ENCODE data around the gene C16orf96. TPM values are rescaled to one million over a fixed set of nuclear protein-coding genes. Genes with fewer than 3 reads are reported as not detected.

Gene C16orf96
- total RNA-seq, 2 experiments from 2014 or later: 0.07 to 0.17 TPM

- ChIA-PET CTCF (interaction anchor here (1.0 to 4.5 kb wide), 7 partner anchors 10 to 362 kb away, joined by 3 to 50 read pairs (median 6); partner anchors contain the start of genes ANKS3, DNAAF8, HMOX2 and MGRN1), POLR2A (interaction anchor here (1.9 kb wide), 1 partner anchor 9 kb away, joined by 18 read pairs; the partner anchor contains the start of gene MGRN1)
- Mint-ChIP-seq H3K4me3 (peak overlapping the region; percentile 86), H3K36me3 (no peaks in the 10 kb centered on the region), H3K27me3 (no peaks in the 10 kb centered on the region), H3K9me3 (no peaks in the 10 kb centered on the region), H3K4me1 (ENCODE audit: low read depth) (peaks cover 23% of the 10 kb centered on the region), H3K27ac (peak overlapping the region; percentile 93)
- peak; percentile 20 for DNase-seq
- intact Hi-C loops (cut with micrococcal nuclease): loop anchor here (1.0 to 10.0 kb wide), 8 partner anchors 9 to 482 kb away; partner anchors contain the start of genes CDIP1, CORO7, EEF2KMT and HMOX2
Measured at GRCh38 chr16:4615384-4616046, 59.4 kb downstream of the C16orf96 start.

- peak; percentile 100 for DNase-seq
- Mint-ChIP-seq H3K9me3 (no peaks in the 10 kb centered on the region), H3K4me1 (ENCODE audit: low read depth) (peaks cover 23% of the 10 kb centered on the region), H3K27ac (peak overlapping the region; percentile 95), H3K4me3 (peak overlapping the region; percentile 88), H3K27me3 (no peaks in the 10 kb centered on the region), H3K36me3 (no peaks in the 10 kb centered on the region)
- intact Hi-C loops (cut with micrococcal nuclease): loop anchor here (1.0 to 10.0 kb wide), 8 partner anchors 8 to 481 kb away; partner anchors contain the start of genes CDIP1, CORO7, EEF2KMT and HMOX2
- ChIA-PET POLR2A (interaction anchor here (1.6 to 1.9 kb wide), 2 partner anchors 9 to 78 kb away, joined by 4 to 18 read pairs; partner anchors contain the start of genes CDIP1 and MGRN1), CTCF (interaction anchor here (0.9 to 4.5 kb wide), 12 partner anchors 9 to 362 kb away, joined by 3 to 50 read pairs (median 4); partner anchors contain the start of genes ANKS3, DNAAF8, HMOX2 and MGRN1)
Measured at GRCh38 chr16:4616047-4616811, 60.1 kb downstream of the C16orf96 start.

- CTCF ChIA-PET: interaction anchor here (1.4 kb wide), 1 partner anchor 32 kb away, joined by 4 read pairs; no protein-coding TSS in a partner anchor
- POLR2A ChIA-PET: no interaction called here
- no peaks in the 10 kb centered on the region for H3K36me3 Mint-ChIP-seq
- H3K27ac Mint-ChIP-seq: no peak overlapping the region
- no peaks in the 10 kb centered on the region for H3K9me3 Mint-ChIP-seq
- H3K4me3 Mint-ChIP-seq: no peak overlapping the region
- DNase-seq: no peak
- intact Hi-C loops (cut with micrococcal nuclease): loop anchor here (2.0 to 10.0 kb wide), 6 partner anchors 59 to 479 kb away; partner anchors contain the start of genes CDIP1, CORO7 and EEF2KMT
- H3K27me3 Mint-ChIP-seq: no peaks in the 10 kb centered on the region
- H3K4me1 Mint-ChIP-seq (ENCODE audit: low read depth): peaks cover 22% of the 10 kb centered on the region
Measured at GRCh38 chr16:4617880-4618279, 61.7 kb downstream of the C16orf96 start.

- Mint-ChIP-seq H3K27me3 (no peaks in the 10 kb centered on the region), H3K4me3 (no peak overlapping the region), H3K9me3 (no peaks in the 10 kb centered on the region), H3K4me1 (ENCODE audit: low read depth) (peaks cover 18% of the 10 kb centered on the region), H3K36me3 (no peaks in the 10 kb centered on the region), H3K27ac (no peak overlapping the region)
- CTCF ChIA-PET: interaction anchor here (1.4 kb wide), 1 partner anchor 31 kb away, joined by 4 read pairs; no protein-coding TSS in a partner anchor
- DNase-seq: no peak
- POLR2A ChIA-PET: no interaction called here
- intact Hi-C loops (cut with micrococcal nuclease): loop anchor here (5.0 to 10.0 kb wide), 3 partner anchors 58 to 478 kb away; partner anchors contain the start of gene EEF2KMT
Measured at GRCh38 chr16:4618645-4619418, 62.7 kb downstream of the C16orf96 start.

- CTCF ChIA-PET: interaction anchor here (0.7 to 4.2 kb wide), 22 partner anchors 8 to 148 kb away, joined by 3 to 50 read pairs (median 4); partner anchors contain the start of genes ANKS3, DNAAF8, HMOX2 and NMRAL1
Measured at GRCh38 chr16:4623593-4623992, 67.5 kb downstream of the C16orf96 start.

GRCh38 chr16:4624015-4624826 is 68.1 kb downstream of the C16orf96 start, which contains the start of gene MGRN1:
MGRN1 (plus strand) TSS chr16:4624826; CDS start chr16:4624961, 135 bp downstream.
- intact Hi-C loops (cut with micrococcal nuclease): loop anchor here (1.0 to 2.0 kb wide), 4 partner anchors 8 to 209 kb away; partner anchors contain the start of genes NUDT16L1 and ZNF500
- Mint-ChIP-seq H3K4me3 (peak within 1 kb of the TSS; percentile 99), H3K27me3 (no peaks in the 10 kb centered on the region), H3K27ac (peak within 1 kb of the TSS; percentile 98), H3K9me3 (no peaks in the 10 kb centered on the region), H3K36me3 (peaks cover 6% of the 10 kb centered on the region), H3K4me1 (ENCODE audit: low read depth) (peaks cover 28% of the 10 kb centered on the region)
- CTCF ChIA-PET: interaction anchor here (0.6 to 4.2 kb wide), 27 partner anchors 9 to 170 kb away, joined by 3 to 50 read pairs (median 4); partner anchors contain the start of genes ANKS3, DNAAF8, HMOX2 and NMRAL1
- POLR2A ChIA-PET: interaction anchor here (0.7 to 2.5 kb wide), 4 partner anchors 8 to 200 kb away, joined by 3 to 18 read pairs (median 4); partner anchors contain the start of gene CDIP1
- peak; percentile 96 for DNase-seq

More at GRCh38 chr16:4623593-4623992, 67.5 kb downstream of the C16orf96 start:
- DNase-seq: no peak
- H3K4me3 Mint-ChIP-seq: peak overlapping the region; percentile 82
- peaks cover 4% of the 10 kb centered on the region for H3K36me3 Mint-ChIP-seq
- H3K9me3 Mint-ChIP-seq: no peaks in the 10 kb centered on the region
- H3K4me1 Mint-ChIP-seq (ENCODE audit: low read depth): peaks cover 28% of the 10 kb centered on the region
- POLR2A ChIA-PET: interaction anchor here (0.7 to 2.5 kb wide), 3 partner anchors 7 to 199 kb away, joined by 3 to 18 read pairs (median 5); no protein-coding TSS in a partner anchor
- no peaks in the 10 kb centered on the region for H3K27me3 Mint-ChIP-seq
- intact Hi-C loops (cut with micrococcal nuclease): no loop called here
- peak overlapping the region; percentile 98 for H3K27ac Mint-ChIP-seq

GRCh38 chr16:4624827-4625559 is 68.9 kb downstream of the C16orf96 start:
- peak; percentile 88 for DNase-seq
- H3K27ac Mint-ChIP-seq: peak overlapping the region; percentile 95
- H3K27me3 Mint-ChIP-seq: no peaks in the 10 kb centered on the region
- intact Hi-C loops (cut with micrococcal nuclease): loop anchor here (1.0 to 2.0 kb wide), 4 partner anchors 9 to 210 kb away; partner anchors contain the start of genes NUDT16L1 and ZNF500
- H3K9me3 Mint-ChIP-seq: no peaks in the 10 kb centered on the region
- ChIA-PET CTCF (interaction anchor here (0.6 to 4.2 kb wide), 22 partner anchors 8 to 170 kb away, joined by 3 to 50 read pairs (median 4); partner anchors contain the start of genes ANKS3, DNAAF8, HMOX2 and NMRAL1), POLR2A (interaction anchor here (0.7 to 2.5 kb wide), 3 partner anchors 9 to 86 kb away, joined by 3 to 18 read pairs (median 5); partner anchors contain the start of gene CDIP1)
- H3K4me3 Mint-ChIP-seq: peak overlapping the region; percentile 99
- H3K36me3 Mint-ChIP-seq: peaks cover 7% of the 10 kb centered on the region
- peaks cover 29% of the 10 kb centered on the region for H3K4me1 Mint-ChIP-seq (ENCODE audit: low read depth)

GRCh38 chr16:4625560-4626159 is 69.5 kb downstream of the C16orf96 start:
- Mint-ChIP-seq H3K4me3 (peak overlapping the region; percentile 99), H3K9me3 (no peaks in the 10 kb centered on the region), H3K27me3 (no peaks in the 10 kb centered on the region), H3K4me1 (ENCODE audit: low read depth) (peaks cover 29% of the 10 kb centered on the region), H3K27ac (peak overlapping the region; percentile 95), H3K36me3 (peaks cover 7% of the 10 kb centered on the region)
- POLR2A ChIA-PET: interaction anchor here (2.5 kb wide), 1 partner anchor 9 kb away, joined by 18 read pairs; no protein-coding TSS in a partner anchor
- no peak for DNase-seq
- CTCF ChIA-PET: interaction anchor here (1.2 to 4.2 kb wide), 5 partner anchors 10 to 118 kb away, joined by 3 to 50 read pairs (median 24); partner anchors contain the start of genes ANKS3, DNAAF8 and UBALD1
- intact Hi-C loops (cut with micrococcal nuclease): loop anchor here (2.0 kb wide), 2 partner anchors 141 to 211 kb away; partner anchors contain the start of gene ZNF500

- Mint-ChIP-seq H3K4me1 (ENCODE audit: low read depth) (peaks cover 33% of the 10 kb centered on the region), H3K27ac (peak overlapping the region; percentile 95), H3K4me3 (peak overlapping the region; percentile 99), H3K27me3 (no peaks in the 10 kb centered on the region), H3K9me3 (peaks cover 5% of the 10 kb centered on the region), H3K36me3 (peaks cover 12% of the 10 kb centered on the region)
- no peak for DNase-seq
- ChIA-PET CTCF (interaction anchor here (4.2 kb wide), 2 partner anchors 11 to 24 kb away, joined by 32 to 50 read pairs; partner anchors contain the start of gene UBALD1), POLR2A (no interaction called here)
- intact Hi-C loops (cut with micrococcal nuclease): no loop called here
Measured at GRCh38 chr16:4626396-4626795, 70.3 kb downstream of the C16orf96 start.
